Vagina (tissue), 2 donors: Measurements from ENCODE around the gene ZIC4. TPM values are rescaled to one million over a fixed set of nuclear protein-coding genes. Genes with fewer than 3 reads are reported as not detected.

Experiments
- DNase-seq, 2 donors: peaks; one replicate each; pipeline ENCODE4 v3.0.0-alpha.2; 2017; ENCODE audit errors: extremely low spot score in 2 of 2
- H3K27ac ChIP-seq: fragments of 200-600 bp; sonication (generic); one replicate; pipeline ENCODE4 v1.5.1; 2019
- H3K27me3 ChIP-seq: fragments of 200-600 bp; sonication (generic); one replicate; pipeline ENCODE4 v1.5.1; 2019
- H3K36me3 ChIP-seq, 2 donors: fragments of 200-600 bp; sonication (generic); one replicate each; pipeline ENCODE4 v1.5.1; 2017 to 2019
- H3K4me1 ChIP-seq: fragments of 200-600 bp; sonication (generic); one replicate; pipeline ENCODE4 v1.5.1; 2019
- H3K4me3 ChIP-seq, 2 donors: fragments of 200-600 bp; sonication (generic); 1 replicate in 1 of 2; 2 replicates in 1 of 2; pipeline ENCODE4 v1.5.1; 2016 to 2019
- H3K9me3 ChIP-seq: fragments of 200-600 bp; sonication (generic); one replicate; pipeline ENCODE4 v1.5.1; 2019
- CTCF ChIP-seq, 3 experiments: fragments of 450-650 bp in 2 of 3; fragments of 200-600 bp in 1 of 3; sonication (generic) in 1 of 3; IDR thresholded peaks; one replicate each; pipeline ENCODE4 v1.5.1; 2017 to 2019; ENCODE audit warnings: antibody characterized with exemption in 3 of 3, mild to moderate bottlenecking in 2 of 3, moderate library complexity in 2 of 3
- POLR2A ChIP-seq, 2 donors: fragments of 450-650 bp; IDR thresholded peaks; one replicate each; pipeline ENCODE4 v1.6.1; 2017; ENCODE audit warnings: antibody characterized with exemption in 2 of 2, mild to moderate bottlenecking in 2 of 2, moderate library complexity in 2 of 2
- POLR2AphosphoS5 ChIP-seq, 2 donors: sonication (generic); formaldehyde crosslinking; IDR thresholded peaks; one replicate each; pipeline ENCODE4 v1.9.0; 2017; ENCODE audit warnings: antibody characterized with exemption in 2 of 2, mild to moderate bottlenecking in 2 of 2, low read depth in 1 of 2; ENCODE audit not compliant: insufficient read depth in 1 of 2
- intact Hi-C: fragments of 100-400 bp; cut with DNase I; formaldehyde crosslinking; loops from one replicate; pipeline ENCODE4 v1.15.1; 2023
- total RNA-seq: library from RNA; depleted of rRNA; stranded (reverse); fragments of >200 nt; gene quantifications from one replicate; pipeline ENCODE4 v1.2.3, GENCODE V29; 2016

ZIC4 gene
- total RNA-seq, 1 donor from 2014 or later: not detected

DNA sequence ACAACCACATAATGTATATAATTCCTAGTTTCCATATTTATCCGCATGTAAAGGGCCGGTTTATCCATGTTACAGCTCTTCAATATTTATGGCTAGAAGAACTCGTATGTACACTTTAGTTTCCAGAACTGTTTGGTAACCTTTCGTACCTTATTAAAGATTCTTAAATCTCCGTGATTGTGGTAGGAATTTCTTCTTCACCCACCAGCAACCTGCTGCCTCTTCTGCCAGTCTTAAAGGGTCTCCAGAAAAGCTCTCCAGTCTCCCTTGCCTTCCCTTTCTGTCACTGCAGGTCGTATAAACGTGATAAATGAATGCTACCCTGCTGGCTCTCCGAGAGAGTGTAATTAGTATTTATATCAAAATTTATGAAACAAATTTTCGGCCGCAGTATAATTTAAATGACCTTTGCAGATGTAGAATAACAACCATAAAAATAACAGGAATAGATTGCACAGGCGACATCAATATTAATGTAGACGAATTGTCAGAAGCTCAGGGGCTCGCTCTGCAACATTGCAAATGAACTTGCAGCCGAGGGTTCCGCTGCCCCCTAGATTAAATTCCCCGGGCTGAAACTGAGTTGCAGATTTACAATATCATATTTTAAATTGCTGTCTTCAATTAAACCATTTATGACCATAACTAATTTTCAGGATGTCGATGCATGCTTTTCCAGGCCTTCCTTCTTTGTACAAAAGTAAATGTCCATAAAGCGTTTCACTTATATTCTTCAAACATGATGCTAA is 8.2 kb upstream of the ZIC4 start:
- peaks cover 42% of the 10 kb centered on the region for H3K4me1 ChIP-seq
- TF ChIP-seq CTCF (IDR thresholded peaks at IDR 0.05): no peak
- DNase-seq: no peak
- no peak overlapping the region for H3K4me3 ChIP-seq
- no peaks in the 10 kb centered on the region for H3K9me3 ChIP-seq
- no peaks in the 10 kb centered on the region for H3K36me3 ChIP-seq
- H3K27ac ChIP-seq: no peak overlapping the region
- intact Hi-C loops: no loop called here
- H3K27me3 ChIP-seq: peaks cover 55% of the 10 kb centered on the region

- TF ChIP-seq POLR2AphosphoS5 (IDR thresholded peaks at IDR 0.05; ENCODE audit: insufficient read depth in 1 of 2, low read depth in 1 of 2) (no peak), CTCF (IDR thresholded peaks at IDR 0.05) (no peak), POLR2A (IDR thresholded peaks at IDR 0.05) (no peak)
- no peak overlapping the region for H3K4me3 ChIP-seq
- H3K27ac ChIP-seq: no peak overlapping the region
- H3K36me3 ChIP-seq: no peaks in the 10 kb centered on the region
- H3K4me1 ChIP-seq: peaks cover 37% of the 10 kb centered on the region
- DNase-seq: no peak
- intact Hi-C loops: no loop called here
- H3K27me3 ChIP-seq: peaks cover 49% of the 10 kb centered on the region
- H3K9me3 ChIP-seq: no peaks in the 10 kb centered on the region
These were observed 7.5 kb upstream of the ZIC4 start for GRCh38 chr3:147413686-147414389.

DNA sequence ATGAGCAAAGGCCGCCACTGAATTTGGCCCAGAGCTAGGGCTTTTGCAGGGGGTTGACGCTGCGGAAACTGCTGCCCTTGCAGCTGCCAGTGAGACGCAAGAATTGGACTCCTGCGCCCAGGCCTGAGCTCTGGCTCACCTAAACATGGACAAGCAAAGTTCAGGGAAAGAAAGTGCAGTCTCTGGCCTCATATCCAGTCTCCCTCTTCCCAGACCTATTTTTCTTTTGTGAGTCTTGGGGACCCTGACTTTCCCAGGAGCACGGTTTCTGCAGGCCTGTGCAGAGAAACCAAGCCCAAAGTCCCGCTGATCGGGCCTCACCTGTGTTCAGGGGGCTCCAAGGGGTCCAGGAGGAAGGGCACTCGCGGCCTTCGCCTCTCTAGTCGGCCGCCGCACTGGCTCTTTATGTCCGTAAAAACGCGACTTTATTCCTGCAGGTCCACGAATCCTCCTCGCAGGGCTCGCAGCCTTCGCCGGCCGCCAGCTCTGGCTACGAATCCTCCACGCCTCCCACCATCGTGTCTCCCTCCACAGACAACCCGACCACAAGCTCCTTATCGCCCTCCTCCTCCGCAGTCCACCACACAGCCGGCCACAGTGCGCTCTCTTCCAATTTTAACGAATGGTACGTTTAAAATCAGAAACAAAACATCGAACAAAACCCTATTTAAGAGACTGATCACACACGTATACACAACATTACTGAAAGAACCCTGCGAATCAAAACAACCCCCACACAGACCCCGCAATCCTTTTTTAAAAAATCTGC is 6.8 kb upstream of the ZIC4 start:
- no peak for DNase-seq
- H3K36me3 ChIP-seq: no peaks in the 10 kb centered on the region
- no peak overlapping the region for H3K27ac ChIP-seq
- peaks cover 47% of the 10 kb centered on the region for H3K27me3 ChIP-seq
- no peaks in the 10 kb centered on the region for H3K9me3 ChIP-seq
- intact Hi-C loops: no loop called here
- no peak overlapping the region for H3K4me3 ChIP-seq
- TF ChIP-seq POLR2A (IDR thresholded peaks at IDR 0.05): no peak
- TF ChIP-seq POLR2AphosphoS5 (IDR thresholded peaks at IDR 0.05; ENCODE audit: insufficient read depth in 1 of 2, low read depth in 1 of 2): no peak
- no peak for TF ChIP-seq CTCF (IDR thresholded peaks at IDR 0.05)
- H3K4me1 ChIP-seq: peaks cover 35% of the 10 kb centered on the region

GRCh38 chr3:147412261-147412916 is 6.0 kb upstream of the ZIC4 start:
- TF ChIP-seq POLR2A (IDR thresholded peaks at IDR 0.05) (no peak), POLR2AphosphoS5 (IDR thresholded peaks at IDR 0.05; ENCODE audit: insufficient read depth in 1 of 2, low read depth in 1 of 2) (no peak), CTCF (IDR thresholded peaks at IDR 0.05) (no peak)
- H3K4me1 ChIP-seq: peaks cover 35% of the 10 kb centered on the region
- no peaks in the 10 kb centered on the region for H3K9me3 ChIP-seq
- H3K36me3 ChIP-seq: no peaks in the 10 kb centered on the region
- intact Hi-C loops: no loop called here
- DNase-seq: peak in 1 of 2 donors; percentile 61
- no peak overlapping the region for H3K27ac ChIP-seq
- no peak overlapping the region for H3K4me3 ChIP-seq
- H3K27me3 ChIP-seq: peaks cover 47% of the 10 kb centered on the region
